Measurements from ENCODE around the gene DUS4L.

DUS4L gene

GRCh38 chr7:107597953-107598352 lies 34.2 kb downstream of the DUS4L start:
- TF ChIP-seq CTCF (conservative IDR thresholded peaks at IDR 0.05; ENCODE audit: control insufficient read depth, insufficient read depth, low read depth, low read length), result no peak
- no peak overlapping the region for H3K4me3 ChIP-seq (ENCODE audit: control insufficient read depth, low read depth, low read length)
- DNase-seq (ENCODE audit: low read depth), result no peak

- TF ChIP-seq CTCF (conservative IDR thresholded peaks at IDR 0.05; ENCODE audit: control insufficient read depth, insufficient read depth, low read depth, low read length), result no peak
- DNase-seq (ENCODE audit: low read depth), result no peak
Measured at GRCh38 chr7:107599262-107599661, 35.5 kb downstream of the DUS4L start.

GRCh38 chr7:107600816-107601215 lies 37.0 kb downstream of the DUS4L start:
- no peak overlapping the region for H3K4me3 ChIP-seq (ENCODE audit: control insufficient read depth, low read depth, low read length)
- no peak for TF ChIP-seq CTCF (conservative IDR thresholded peaks at IDR 0.05; ENCODE audit: control insufficient read depth, insufficient read depth, low read depth, low read length)

More at GRCh38 chr7:107599262-107599661, 35.5 kb downstream of the DUS4L start:
- no peak overlapping the region for H3K4me3 ChIP-seq (ENCODE audit: control insufficient read depth, low read depth, low read length)

GRCh38 chr7:107605218-107605815 lies 41.5 kb downstream of the DUS4L start:
- no peak for TF ChIP-seq CTCF (conservative IDR thresholded peaks at IDR 0.05; ENCODE audit: control insufficient read depth, insufficient read depth, low read depth, low read length)
- no peak for DNase-seq (ENCODE audit: low read depth)
- H3K4me3 ChIP-seq (ENCODE audit: control insufficient read depth, low read depth, low read length), result no peak overlapping the region

More at GRCh38 chr7:107600816-107601215, 37.0 kb downstream of the DUS4L start:
- DNase-seq (ENCODE audit: low read depth), result no peak

GRCh38 chr7:107606303-107606702 lies 42.5 kb downstream of the DUS4L start:
- no peak for DNase-seq (ENCODE audit: low read depth)
- no peak overlapping the region for H3K4me3 ChIP-seq (ENCODE audit: control insufficient read depth, low read depth, low read length)
- no peak for TF ChIP-seq CTCF (conservative IDR thresholded peaks at IDR 0.05; ENCODE audit: control insufficient read depth, insufficient read depth, low read depth, low read length)

GRCh38 chr7:107609811-107610261 lies 46.1 kb downstream of the DUS4L start:
- H3K4me3 ChIP-seq (ENCODE audit: control insufficient read depth, low read depth, low read length), result no peak overlapping the region
- TF ChIP-seq CTCF (conservative IDR thresholded peaks at IDR 0.05; ENCODE audit: control insufficient read depth, insufficient read depth, low read depth, low read length), result no peak
- no peak for DNase-seq (ENCODE audit: low read depth)

Measured in fibroblast of mammary gland (primary cell).